MG63 (cell line): ENCODE measurements around the gene TIMM44. TPM values are rescaled to one million over a fixed set of nuclear protein-coding genes. Genes with fewer than 3 reads are reported as not detected.
A peak's percentile ranks its signal among the peaks of the same experiment; 100 is the strongest.

Experiments used
- DNase-seq: peaks from one replicate; pipeline ENCODE4 v3.0.0-alpha.2; 2020
- H3K27me3 ChIP-seq: fragments of 250-450 bp; sonication (Bioruptor Pico); 2 replicates; pipeline ENCODE4 v1.5.1; 2020; ENCODE audit warnings: mild to moderate bottlenecking, moderate library complexity
- H3K36me3 ChIP-seq: fragments of 250-450 bp; sonication (Bioruptor Pico); 2 replicates; pipeline ENCODE4 v1.5.1; 2020; ENCODE audit warnings: mild to moderate bottlenecking, moderate library complexity
- H3K4me3 ChIP-seq: fragments of 250-450 bp; sonication (Bioruptor Pico); 2 replicates; pipeline ENCODE4 v1.5.1; 2020; ENCODE audit warnings: mild to moderate bottlenecking, moderate library complexity
- H3K9me3 ChIP-seq: fragments of 250-450 bp; sonication (Bioruptor Pico); 2 replicates; pipeline ENCODE4 v1.5.1; 2020; ENCODE audit warnings: mild to moderate bottlenecking, moderate library complexity
- total RNA-seq: library from RNA; depleted of rRNA; stranded (reverse); fragments of >200 nt; shearing (Covaris generic); gene quantifications from 2 replicates; pipeline ENCODE4 v1.2.3, GENCODE V29; 2014; ENCODE audit warnings: low replicate concordance; rRNA removed

The TIMM44 gene
- total RNA-seq: 132 and 210 TPM in 2 replicates

GRCh38 chr19:7943444-7944176, at the start of gene TIMM44:
Gene TIMM44 (minus strand): TSS chr19:7943666. CDS start chr19:7943651, 15 bp downstream.
- peaks cover 5% of the 10 kb centered on the region for H3K9me3 ChIP-seq
- peak within 1 kb of the TSS; percentile 98 for H3K4me3 ChIP-seq
- no peaks in the 10 kb centered on the region for H3K27me3 ChIP-seq
- DNase-seq: peak; percentile 100
- peaks cover 44% of the 10 kb centered on the region for H3K36me3 ChIP-seq

- DNase-seq: no peak
- peaks cover 74% of the 10 kb centered on the region for H3K36me3 ChIP-seq
- H3K9me3 ChIP-seq: no peaks in the 10 kb centered on the region
- no peak overlapping the region for H3K4me3 ChIP-seq
- no peaks in the 10 kb centered on the region for H3K27me3 ChIP-seq
Measured at GRCh38 chr19:7992575-7992974, 49.1 kb upstream of the TIMM44 start.

GRCh38 chr19:7989071-7989575, 45.7 kb upstream of the TIMM44 start:
- Histone ChIP-seq H3K9me3 (no peaks in the 10 kb centered on the region), H3K4me3 (no peak overlapping the region), H3K36me3 (peaks cover 94% of the 10 kb centered on the region), H3K27me3 (no peaks in the 10 kb centered on the region)
- DNase-seq: no peak

- DNase-seq: no peak
Measured at GRCh38 chr19:7988307-7988706, 44.8 kb upstream of the TIMM44 start.

GRCh38 chr19:7987114-7987768, 43.8 kb upstream of the TIMM44 start:
- Histone ChIP-seq H3K4me3 (no peak overlapping the region), H3K36me3 (peaks cover 98% of the 10 kb centered on the region), H3K27me3 (no peaks in the 10 kb centered on the region), H3K9me3 (no peaks in the 10 kb centered on the region)
- no peak for DNase-seq

More at GRCh38 chr19:7988307-7988706, 44.8 kb upstream of the TIMM44 start:
- H3K36me3 ChIP-seq: peaks cover 96% of the 10 kb centered on the region
- H3K27me3 ChIP-seq: no peaks in the 10 kb centered on the region
- no peaks in the 10 kb centered on the region for H3K9me3 ChIP-seq
- H3K4me3 ChIP-seq: no peak overlapping the region

- H3K27me3 ChIP-seq: no peaks in the 10 kb centered on the region
- no peaks in the 10 kb centered on the region for H3K9me3 ChIP-seq
- no peak for DNase-seq
- no peak overlapping the region for H3K4me3 ChIP-seq
- H3K36me3 ChIP-seq: peaks cover 98% of the 10 kb centered on the region
Measured at GRCh38 chr19:7986321-7987113, 43.1 kb upstream of the TIMM44 start.

- Histone ChIP-seq H3K9me3 (no peaks in the 10 kb centered on the region), H3K4me3 (no peak overlapping the region), H3K36me3 (peaks cover 96% of the 10 kb centered on the region), H3K27me3 (no peaks in the 10 kb centered on the region)
- no peak for DNase-seq
Measured at GRCh38 chr19:7985481-7985911, 42.0 kb upstream of the TIMM44 start.

GRCh38 chr19:7983995-7984837, 40.8 kb upstream of the TIMM44 start:
- DNase-seq: no peak
- Histone ChIP-seq H3K9me3 (no peaks in the 10 kb centered on the region), H3K27me3 (no peaks in the 10 kb centered on the region), H3K4me3 (no peak overlapping the region), H3K36me3 (peaks cover 96% of the 10 kb centered on the region)

GRCh38 chr19:7983286-7983950, 40.0 kb upstream of the TIMM44 start:
- Histone ChIP-seq H3K4me3 (no peak overlapping the region), H3K27me3 (no peaks in the 10 kb centered on the region), H3K36me3 (peaks cover 96% of the 10 kb centered on the region), H3K9me3 (no peaks in the 10 kb centered on the region)
- DNase-seq: no peak

- Histone ChIP-seq H3K9me3 (no peaks in the 10 kb centered on the region), H3K27me3 (no peaks in the 10 kb centered on the region), H3K4me3 (no peak overlapping the region), H3K36me3 (peaks cover 96% of the 10 kb centered on the region)
- DNase-seq: no peak
Measured at GRCh38 chr19:7982651-7983099, 39.2 kb upstream of the TIMM44 start.

GRCh38 chr19:7982103-7982502, 38.6 kb upstream of the TIMM44 start:
- DNase-seq: no peak
- Histone ChIP-seq H3K4me3 (no peak overlapping the region), H3K36me3 (peaks cover 96% of the 10 kb centered on the region), H3K27me3 (no peaks in the 10 kb centered on the region), H3K9me3 (no peaks in the 10 kb centered on the region)

- Histone ChIP-seq H3K9me3 (no peaks in the 10 kb centered on the region), H3K36me3 (peaks cover 99% of the 10 kb centered on the region)
Measured at GRCh38 chr19:7981661-7982060, 38.2 kb upstream of the TIMM44 start.

GRCh38 chr19:7981199-7981598, 37.7 kb upstream of the TIMM44 start:
- Histone ChIP-seq H3K9me3 (no peaks in the 10 kb centered on the region), H3K36me3 (peaks cover 99% of the 10 kb centered on the region), H3K27me3 (no peaks in the 10 kb centered on the region), H3K4me3 (no peak overlapping the region)
- no peak for DNase-seq

More at GRCh38 chr19:7981661-7982060, 38.2 kb upstream of the TIMM44 start:
- H3K27me3 ChIP-seq: no peaks in the 10 kb centered on the region
- DNase-seq: no peak
- H3K4me3 ChIP-seq: no peak overlapping the region

- no peak overlapping the region for H3K4me3 ChIP-seq
- DNase-seq: no peak
- H3K27me3 ChIP-seq: no peaks in the 10 kb centered on the region
- peaks cover 97% of the 10 kb centered on the region for H3K36me3 ChIP-seq
- H3K9me3 ChIP-seq: no peaks in the 10 kb centered on the region
Measured at GRCh38 chr19:7980635-7981121, 37.2 kb upstream of the TIMM44 start.

GRCh38 chr19:7980168-7980567, 36.7 kb upstream of the TIMM44 start:
- no peaks in the 10 kb centered on the region for H3K9me3 ChIP-seq
- H3K4me3 ChIP-seq: no peak overlapping the region
- DNase-seq: no peak
- peaks cover 97% of the 10 kb centered on the region for H3K36me3 ChIP-seq
- H3K27me3 ChIP-seq: no peaks in the 10 kb centered on the region
